SU-DHL-6 (cell line): Measurements from ENCODE around the gene KLF13.

Experiments used
- H2AFZ ChIP-seq: fragments of 200-600 bp; sonication (generic); 2 replicates; pipeline ENCODE4 v1.6.1; 2014; ENCODE audit warnings: low read depth, mild to moderate bottlenecking, moderate library complexity, mixed read lengths, antibody characterized with exemption, low read length; ENCODE audit not compliant: severe bottlenecking
- H3F3A ChIP-seq: fragments of 200-600 bp; shearing (Covaris generic); 2 replicates; pipeline ENCODE4 v1.6.0; 2016; ENCODE audit warnings: antibody characterized with exemption, mild to moderate bottlenecking; ENCODE audit not compliant: insufficient read depth
- H3K27ac ChIP-seq: fragments of 200-600 bp; sonication (generic); 2 replicates; pipeline ENCODE4 v1.5.1; 2016; ENCODE audit warnings: low read depth, mild to moderate bottlenecking, low read length, moderate library complexity, mixed read lengths
- H3K27me3 ChIP-seq: fragments of 200-600 bp; sonication (generic), shearing (Covaris generic); 2 replicates; pipeline ENCODE4 v1.6.0; 2014; ENCODE audit warnings: mild to moderate bottlenecking, low read length
- H3K36me3 ChIP-seq: fragments of 200-600 bp; sonication (generic); 2 replicates; pipeline ENCODE4 v1.6.1; 2014; ENCODE audit warnings: mild to moderate bottlenecking, low read length, mixed read lengths
- H3K4me2 ChIP-seq: fragments of 300-600, 200-600 bp; shearing (Covaris generic), sonication (generic); 2 replicates; pipeline ENCODE4 v1.6.0; 2014; ENCODE audit warnings: low read length, low read depth, mild to moderate bottlenecking; ENCODE audit not compliant: poor library complexity, severe bottlenecking
- H3K4me3 ChIP-seq: fragments of 200-600 bp; sonication (generic); 2 replicates; pipeline ENCODE4 v1.5.1; 2014; ENCODE audit warnings: antibody characterized with exemption, low read length, mild to moderate bottlenecking, mixed read lengths; ENCODE audit not compliant: insufficient read depth, poor library complexity, severe bottlenecking
- H3K79me2 ChIP-seq: fragments of 200-600 bp; sonication (generic); 2 replicates; pipeline ENCODE4 v1.6.1; 2014; ENCODE audit warnings: mild to moderate bottlenecking, low read length, moderate library complexity; ENCODE audit not compliant: insufficient read depth
- H3K9ac ChIP-seq: fragments of 200-600 bp; sonication (generic); 2 replicates; pipeline ENCODE4 v1.7.0; 2014; ENCODE audit warnings: mild to moderate bottlenecking, low read length
- H3K9me2 ChIP-seq: fragments of 200-600 bp; sonication (generic); replicated peaks from 2 replicates; pipeline ENCODE4 v1.6.1; 2014; ENCODE audit warnings: low read length; ENCODE audit not compliant: insufficient read depth
- H3K9me3 ChIP-seq: fragments of 200-600 bp; sonication (generic); 2 replicates; pipeline ENCODE4 v1.6.1; 2014; ENCODE audit warnings: low read length, mixed read lengths; ENCODE audit not compliant: insufficient read depth
- H4K20me1 ChIP-seq: fragments of 200-600 bp; sonication (generic); 2 replicates; pipeline ENCODE4 v1.6.1; 2014; ENCODE audit warnings: low read depth, mild to moderate bottlenecking, antibody characterized with exemption, low read length, moderate library complexity, mixed read lengths
- CTCF ChIP-seq: fragments of 200-600 bp; sonication (generic); IDR thresholded peaks from one replicate; pipeline ENCODE4 v1.5.1; 2017; ENCODE audit warnings: antibody characterized with exemption, mild to moderate bottlenecking, low read length, moderate library complexity; ENCODE audit not compliant: insufficient read depth, poor library complexity, severe bottlenecking
- EZH2phosphoT487 ChIP-seq: fragments of 200-600 bp; sonication (generic), shearing (Covaris generic); conservative IDR thresholded peaks from 2 replicates; pipeline ENCODE4 v1.6.1; 2018; ENCODE audit warnings: mild to moderate bottlenecking, antibody characterized with exemption, low read length, moderate library complexity, mixed read lengths

KLF13 gene

DNA sequence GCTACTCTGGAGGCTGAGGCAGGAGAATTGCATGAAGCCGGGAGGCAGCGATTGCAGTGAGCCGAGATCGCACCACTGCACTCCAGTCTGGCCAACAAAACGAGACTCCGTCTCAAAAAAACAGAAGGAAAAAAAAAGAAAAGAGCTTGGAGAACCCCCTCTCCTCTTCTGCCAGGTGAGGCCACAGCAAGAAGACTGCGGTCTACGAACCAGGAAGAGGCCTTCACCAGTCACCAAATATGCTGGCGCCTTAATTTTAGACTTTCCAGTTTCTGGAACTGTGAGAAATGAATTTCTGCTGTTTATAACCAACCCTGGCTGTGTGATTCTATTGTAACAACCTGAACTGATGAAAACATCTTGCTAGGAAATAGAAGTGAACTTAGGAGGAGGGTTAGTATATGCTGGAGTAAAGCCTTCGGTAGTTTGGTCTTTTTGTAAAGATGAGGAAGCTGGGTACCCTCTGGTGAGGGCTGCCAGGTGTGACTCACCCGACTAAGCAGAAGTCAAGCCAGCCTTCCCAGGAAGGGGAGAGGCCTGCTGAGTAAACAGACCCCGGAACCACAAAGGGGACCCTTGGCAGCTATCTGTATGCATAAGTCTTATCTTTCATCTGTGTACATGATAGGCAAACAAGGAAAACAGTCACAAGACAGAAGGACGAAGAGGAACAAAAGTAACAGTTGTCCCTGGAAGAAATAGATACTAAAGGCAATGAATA is 78.7 kb downstream of the KLF13 start:
- Histone ChIP-seq H3K4me2 (no peak overlapping the region), H3K4me3 (no peak overlapping the region), H3K79me2 (no peaks in the 10 kb centered on the region), H3K27ac (no peak overlapping the region), H3K9me3 (no peaks in the 10 kb centered on the region), H2AFZ (no peak overlapping the region), H3K36me3 (no peaks in the 10 kb centered on the region), H3K9me2 (no peaks in the 10 kb centered on the region), H3K27me3 (no peaks in the 10 kb centered on the region), H3K9ac (no peak overlapping the region), H3F3A (no peaks in the 10 kb centered on the region), H4K20me1 (no peaks in the 10 kb centered on the region)
- TF ChIP-seq CTCF (no peak), EZH2phosphoT487 (no peak)

DNA sequence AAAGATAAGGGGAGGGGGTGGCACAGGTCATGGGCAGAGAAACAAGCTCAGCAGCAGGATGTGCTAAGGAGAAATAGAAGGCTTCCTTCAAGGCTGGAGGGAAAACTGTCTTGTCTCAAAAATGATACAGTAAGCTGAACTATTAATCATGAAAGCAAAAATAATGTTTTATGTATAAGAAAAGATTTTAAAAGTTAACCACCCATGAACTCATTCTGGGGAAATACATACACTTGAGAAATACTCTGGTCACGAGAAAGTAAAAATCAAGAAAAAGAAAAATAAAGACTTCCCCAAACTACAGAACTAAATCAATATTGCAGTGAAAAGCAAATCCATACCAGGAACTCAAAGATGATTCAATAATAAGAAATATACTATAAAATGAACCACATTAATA is 80.7 kb downstream of the KLF13 start:
- no peaks in the 10 kb centered on the region for H3K79me2 ChIP-seq
- no peaks in the 10 kb centered on the region for H3K36me3 ChIP-seq
- no peaks in the 10 kb centered on the region for H3K9me3 ChIP-seq
- no peaks in the 10 kb centered on the region for H3K27me3 ChIP-seq
- no peaks in the 10 kb centered on the region for H3F3A ChIP-seq
- no peaks in the 10 kb centered on the region for H4K20me1 ChIP-seq
- H3K4me2 ChIP-seq = no peak overlapping the region
- H3K27ac ChIP-seq = no peak overlapping the region
- no peak overlapping the region for H3K9ac ChIP-seq
- H2AFZ ChIP-seq = no peak overlapping the region
- H3K9me2 ChIP-seq = no peaks in the 10 kb centered on the region
- TF ChIP-seq EZH2phosphoT487 = no peak
- no peak for TF ChIP-seq CTCF
- no peak overlapping the region for H3K4me3 ChIP-seq

- Histone ChIP-seq H3K9me2 (no peaks in the 10 kb centered on the region), H3K4me3 (no peak overlapping the region), H3K9ac (no peak overlapping the region), H3K27me3 (no peaks in the 10 kb centered on the region), H3K36me3 (no peaks in the 10 kb centered on the region), H4K20me1 (no peaks in the 10 kb centered on the region), H3F3A (no peaks in the 10 kb centered on the region), H3K27ac (no peak overlapping the region), H3K4me2 (no peak overlapping the region), H2AFZ (no peak overlapping the region), H3K79me2 (no peaks in the 10 kb centered on the region), H3K9me3 (no peaks in the 10 kb centered on the region)
- no peak for TF ChIP-seq EZH2phosphoT487
- no peak for TF ChIP-seq CTCF
Observed at GRCh38 chr15:31407851-31408250, 81.2 kb downstream of the KLF13 start.
